GM13977 (cell line): ENCODE results near the gene ABTB2.

Experiments
- DNase-seq: peaks from one replicate; pipeline ENCODE4 v3.0.0; 2012; ENCODE audit warnings: low spot score
- in situ Hi-C: fragments of 300-500 bp; cut with MboI; formaldehyde crosslinking; loops from one replicate; pipeline ENCODE4 v1.12.0; 2022; ENCODE audit warnings: low sequenced_read_pairs, low pct_unique_long_range_greater_than_20kb, mixed read lengths, inconsistent platforms; ENCODE audit not compliant: unreplicated experiment
- TF ChIP-seq, protein P1 (sequence below): IDR thresholded peaks from 2 replicates; pipeline ENCODE4 v1.5.1; 2012; ENCODE audit warnings: mild to moderate bottlenecking, control low read depth; ENCODE audit not compliant: insufficient read depth; ENCODE audit errors: extremely low read depth, missing control alignments

ABTB2 gene

DNA sequence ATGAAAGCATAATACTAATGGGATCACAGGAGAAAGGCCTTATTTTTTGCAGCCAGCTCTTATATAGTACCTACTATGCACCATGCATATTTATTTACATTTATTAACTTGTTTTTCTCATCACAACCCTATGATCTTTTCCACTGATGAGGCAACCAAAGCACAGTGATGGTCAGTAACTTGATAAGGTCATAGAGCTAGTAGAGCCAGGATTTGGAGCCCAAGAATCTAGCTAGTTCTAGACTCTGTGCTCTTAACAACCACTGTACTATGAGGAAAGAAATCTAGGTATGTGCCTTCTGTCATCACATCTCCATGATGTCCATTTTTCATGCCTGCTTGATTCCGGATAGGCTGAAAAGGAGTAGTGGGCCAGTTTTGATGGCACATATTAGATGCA lies 24.0 kb upstream of the ABTB2 start:
- no peak for DNase-seq
- TF ChIP-seq, protein P1, sequence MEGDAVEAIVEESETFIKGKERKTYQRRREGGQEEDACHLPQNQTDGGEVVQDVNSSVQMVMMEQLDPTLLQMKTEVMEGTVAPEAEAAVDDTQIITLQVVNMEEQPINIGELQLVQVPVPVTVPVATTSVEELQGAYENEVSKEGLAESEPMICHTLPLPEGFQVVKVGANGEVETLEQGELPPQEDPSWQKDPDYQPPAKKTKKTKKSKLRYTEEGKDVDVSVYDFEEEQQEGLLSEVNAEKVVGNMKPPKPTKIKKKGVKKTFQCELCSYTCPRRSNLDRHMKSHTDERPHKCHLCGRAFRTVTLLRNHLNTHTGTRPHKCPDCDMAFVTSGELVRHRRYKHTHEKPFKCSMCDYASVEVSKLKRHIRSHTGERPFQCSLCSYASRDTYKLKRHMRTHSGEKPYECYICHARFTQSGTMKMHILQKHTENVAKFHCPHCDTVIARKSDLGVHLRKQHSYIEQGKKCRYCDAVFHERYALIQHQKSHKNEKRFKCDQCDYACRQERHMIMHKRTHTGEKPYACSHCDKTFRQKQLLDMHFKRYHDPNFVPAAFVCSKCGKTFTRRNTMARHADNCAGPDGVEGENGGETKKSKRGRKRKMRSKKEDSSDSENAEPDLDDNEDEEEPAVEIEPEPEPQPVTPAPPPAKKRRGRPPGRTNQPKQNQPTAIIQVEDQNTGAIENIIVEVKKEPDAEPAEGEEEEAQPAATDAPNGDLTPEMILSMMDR, result no peak
- in situ Hi-C loops, result no loop called here

DNA sequence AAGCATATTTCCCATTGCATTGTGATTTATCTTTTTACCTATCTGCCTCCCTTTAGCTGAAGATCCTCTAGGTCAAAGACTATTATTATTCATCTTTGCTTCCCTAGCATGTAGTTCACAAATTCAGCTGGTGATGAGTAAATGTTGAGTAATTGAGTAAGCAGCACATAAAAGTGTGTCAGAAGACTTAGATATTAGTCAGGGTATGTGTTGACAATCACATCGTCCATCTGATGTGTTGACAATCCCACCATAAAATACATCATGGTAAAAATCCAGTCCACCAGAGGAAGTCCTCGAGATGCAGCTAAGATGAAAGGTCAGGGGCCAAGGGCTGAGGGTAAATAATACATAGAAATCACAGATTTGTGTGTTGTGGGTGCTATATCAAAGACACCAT lies 22.9 kb upstream of the ABTB2 start:
- in situ Hi-C loops, result no loop called here
- TF ChIP-seq, protein P1, result no peak
- no peak for DNase-seq

DNA sequence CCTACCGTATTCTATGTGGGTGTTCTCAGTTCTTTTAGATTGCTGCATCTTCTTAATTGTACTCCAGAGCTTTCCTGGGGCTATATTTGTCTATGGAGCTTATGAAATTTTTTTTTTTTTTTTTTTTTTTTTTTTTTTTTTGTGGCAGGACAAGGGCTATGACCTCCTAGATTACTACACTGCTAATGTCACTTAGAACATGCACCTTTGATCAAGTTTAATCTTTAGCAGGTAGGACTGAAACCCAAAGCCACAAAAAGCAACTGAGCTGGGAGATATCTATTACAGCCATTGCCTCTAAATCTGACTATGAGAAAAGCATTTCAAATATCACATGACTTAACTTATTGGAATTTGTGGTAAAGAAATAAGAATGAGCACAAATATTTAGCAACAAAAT lies 21.7 kb upstream of the ABTB2 start:
- no peak for DNase-seq
- TF ChIP-seq, protein P1, result no peak
- in situ Hi-C loops, result no loop called here

DNA sequence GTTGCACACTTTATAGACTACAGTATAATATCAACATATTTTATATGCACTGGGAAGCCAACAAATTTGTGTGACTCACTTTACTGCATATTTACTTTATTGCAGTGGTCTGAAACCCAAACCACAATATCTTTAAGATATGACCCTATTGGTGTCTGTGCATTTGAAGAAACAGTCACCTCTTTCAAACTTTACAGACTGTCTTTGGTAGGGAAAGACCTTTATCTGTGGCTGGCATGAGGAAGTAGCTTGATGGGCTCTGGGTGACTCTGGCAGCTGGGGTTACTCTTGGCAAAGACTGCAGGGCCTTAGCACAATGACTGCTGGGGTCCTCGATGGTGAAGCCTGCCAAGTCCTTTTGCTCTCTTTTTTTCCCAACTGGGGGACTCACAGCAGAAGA lies 21.3 kb upstream of the ABTB2 start:
- DNase-seq, result no peak

DNA sequence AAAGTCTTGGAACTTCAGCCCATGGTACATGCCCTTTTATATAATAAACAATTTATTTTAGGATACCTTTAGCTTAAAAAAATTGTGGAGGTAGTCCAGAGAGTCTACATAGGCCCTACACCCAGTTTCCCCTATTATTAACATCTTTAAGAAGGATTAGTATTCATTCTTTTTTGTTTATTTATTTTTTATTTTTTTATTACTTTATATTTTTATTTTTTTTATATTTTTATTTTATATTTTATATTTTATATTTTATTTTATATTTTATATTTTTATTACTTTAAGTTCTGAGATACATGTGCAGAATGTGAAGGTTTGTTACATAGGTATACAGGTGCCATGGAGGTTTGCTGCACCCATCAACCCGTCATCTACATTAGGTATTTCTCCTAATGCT lies 15.9 kb upstream of the ABTB2 start:
- in situ Hi-C loops, result loop anchor here (25.0 kb wide), 1 partner anchor 536 kb away; no protein-coding TSS in a partner anchor
- TF ChIP-seq, protein P1, result no peak

More for the DNA sequence above, 21.3 kb upstream of the ABTB2 start:
- TF ChIP-seq, protein P1, result no peak
- in situ Hi-C loops, result no loop called here

DNA sequence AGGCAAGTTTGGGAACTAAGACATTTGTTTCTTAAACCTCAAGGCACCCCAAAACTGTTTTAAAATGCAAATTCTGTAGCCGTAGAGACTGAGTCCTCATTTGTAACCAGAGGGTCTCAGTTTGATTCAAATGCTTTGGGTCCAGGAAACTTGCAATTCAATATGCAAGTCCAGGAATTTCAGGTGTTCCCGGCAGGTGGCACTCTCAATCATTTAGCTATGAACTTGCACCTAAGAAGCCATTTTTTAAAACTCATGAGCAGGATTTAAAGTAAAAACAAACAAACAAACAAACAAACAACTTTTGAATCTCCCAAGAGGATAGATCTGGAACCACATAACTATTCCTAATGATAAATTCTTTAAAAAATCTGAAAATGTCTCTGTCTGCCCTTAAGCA lies 8.7 kb upstream of the ABTB2 start:
- TF ChIP-seq, protein P1, result peak; percentile 60
- in situ Hi-C loops, result loop anchor here (10.0 to 25.0 kb wide), 3 partner anchors 118 to 529 kb away; no protein-coding TSS in a partner anchor
- DNase-seq, result peak; percentile 56

More for the DNA sequence above, 15.9 kb upstream of the ABTB2 start:
- no peak for DNase-seq

GRCh38 chr11:34364102-34364501 lies 6.3 kb upstream of the ABTB2 start:
- in situ Hi-C loops, result loop anchor here (10.0 to 25.0 kb wide), 3 partner anchors 121 to 527 kb away; no protein-coding TSS in a partner anchor
- TF ChIP-seq, protein P1, result no peak
- DNase-seq, result no peak
